HepG2 (cell line): ENCODE data around the gene BICRAL. TPM values are rescaled to one million over a fixed set of nuclear protein-coding genes. Genes with fewer than 3 reads are reported as not detected.

Experiments
- ATAC-seq: fragments of 200-7000 bp; cut with Tn5 transposase; 3 replicates; pipeline ENCODE4 v1.9.1; 2020; ENCODE audit warnings: mild to moderate bottlenecking, moderate library complexity
- BruUV-seq: library from RNA; stranded (reverse); fragments of 400-500 nt; replicated peaks from 2 replicates; lab custom pipeline; 2021; lab: Mats Ljungman, UMichigan
- CTCF ChIA-PET: fragments of 300-600 bp; formaldehyde crosslinking; extraction: SDS; loops from one replicate; lab custom pipeline; 2021; ENCODE audit warnings: low total read pairs, inconsistent platforms, low intra/inter-chr PET ratio; lab: Yijun Ruan, JAX
- POLR2A ChIA-PET: fragments of 350-600 bp; sonication (Branson Sonifier 250); formaldehyde crosslinking; loops from one replicate; lab custom pipeline; 2020; ENCODE audit warnings: antibody characterized with exemption, inconsistent platforms; lab: Yijun Ruan, JAX
- DNase-seq: peaks from one replicate; pipeline ENCODE4 v3.0.0-alpha.2; 2015; ENCODE audit warnings: low spot score
- FAIRE-seq: peaks from 3 replicates; lab custom pipeline; 2011; peaks lifted over from hg19 to GRCh38; lab: Jason Lieb, UNC
- H2AFZ ChIP-seq: one replicate; pipeline ENCODE4 v1.6.1; 2011; ENCODE audit warnings: low read length, inconsistent platforms
- H3K27ac ChIP-seq: fragments of 300-600 bp; 3 replicates; pipeline ENCODE4 v1.8.0; 2011; ENCODE audit warnings: mixed run types, mild to moderate bottlenecking, mixed read lengths, low read length, inconsistent platforms; ENCODE audit not compliant: insufficient read depth; ENCODE audit errors: extremely low read length
- H3K27me3 ChIP-seq, 2 experiments: fragments of 200-600 bp in 1 of 2; 2 replicates in 1 of 2; 3 replicates in 1 of 2; pipeline versions ENCODE4 v1.6.0 to v1.8.0; 2011; ENCODE audit warnings: low read length in 2 of 2, mild to moderate bottlenecking in 2 of 2, moderate library complexity in 2 of 2, inconsistent platforms in 1 of 2; ENCODE audit not compliant: insufficient read depth in 2 of 2, control insufficient read depth in 1 of 2
- H3K36me3 ChIP-seq, 2 experiments: fragments of 200-600 bp in 1 of 2; replicated peaks in 1 of 2; 2 replicates in 1 of 2; 3 replicates in 1 of 2; pipeline versions ENCODE4 v1.5.1 to v1.8.0; 2011; ENCODE audit warnings: low read length in 2 of 2, inconsistent platforms in 1 of 2; ENCODE audit not compliant: insufficient read depth in 2 of 2, control insufficient read depth in 1 of 2
- H3K4me1 ChIP-seq: 2 replicates; pipeline ENCODE4 v1.5.1; 2012; ENCODE audit warnings: low read length, inconsistent platforms; ENCODE audit not compliant: insufficient read depth
- H3K4me2 ChIP-seq: 2 replicates; pipeline ENCODE4 v1.6.0; 2011; ENCODE audit warnings: low read depth, low read length, inconsistent platforms
- H3K4me3 ChIP-seq, 3 experiments: fragments of 200-600 bp in 1 of 3; sonication (generic), shearing (Covaris generic) in 1 of 3; replicated peaks in 1 of 3; 2 replicates each; pipeline ENCODE4 v1.5.1; 2011 to 2016; ENCODE audit warnings: low read length in 3 of 3, inconsistent platforms in 2 of 3, low read depth in 2 of 3, mild to moderate bottlenecking in 2 of 3, control low read depth in 1 of 3, mixed read lengths in 1 of 3; ENCODE audit not compliant: insufficient read depth in 1 of 3
- H3K79me2 ChIP-seq: one replicate; pipeline ENCODE4 v1.6.1; 2011; ENCODE audit warnings: low read length, inconsistent platforms; ENCODE audit not compliant: insufficient read depth
- H3K9ac ChIP-seq: 2 replicates; pipeline ENCODE4 v1.6.0; 2011; ENCODE audit warnings: mild to moderate bottlenecking, low read depth, low read length, inconsistent platforms; ENCODE audit not compliant: insufficient read depth
- H3K9me3 ChIP-seq: 2 replicates; pipeline ENCODE4 v1.5.1; 2012; ENCODE audit warnings: mild to moderate bottlenecking, low read length
- H4K20me1 ChIP-seq: 2 replicates; pipeline ENCODE4 v1.6.0; 2011; ENCODE audit warnings: inconsistent platforms, mild to moderate bottlenecking, low read length, moderate library complexity; ENCODE audit not compliant: insufficient read depth
- AGO2 ChIP-seq: fragments of 200-400 bp; formaldehyde crosslinking; optimal IDR thresholded peaks from 2 replicates; pipeline ENCODE3; 2017; ENCODE audit warnings: mild to moderate bottlenecking, low read depth, low read length, moderate library complexity
- GABPA ChIP-seq, 2 experiments: IDR thresholded peaks; 2 replicates each; pipeline ENCODE4 v1.6.1; 2011 to 2016; ENCODE audit warnings: low read depth in 2 of 2, low read length in 1 of 2, missing biosample characterization in 1 of 2, missing genetic modification characterization in 1 of 2
- POLR2A ChIP-seq, 2 experiments: IDR thresholded peaks; 2 replicates each; pipeline ENCODE4 v1.6.1; 2011; ENCODE audit warnings: low read depth in 2 of 2, low read length in 2 of 2, mild to moderate bottlenecking in 1 of 2, moderate library complexity in 1 of 2; ENCODE audit not compliant: insufficient read depth in 1 of 2
- RBM22 ChIP-seq: fragments of 200-400 bp; formaldehyde crosslinking; optimal IDR thresholded peaks from 2 replicates; pipeline ENCODE3; 2017; ENCODE audit warnings: mild to moderate bottlenecking, low read length, moderate library complexity
- SSRP1 ChIP-seq: IDR thresholded peaks from 2 replicates; pipeline ENCODE4 v1.6.1; 2016; ENCODE audit warnings: control low read depth
- ZNF18 ChIP-seq: sonication (generic); formaldehyde crosslinking; IDR thresholded peaks from 2 replicates; pipeline ENCODE4 v1.8.0; 2022; ENCODE audit warnings: mild to moderate bottlenecking, missing genetic modification reagents; ENCODE audit not compliant: insufficient replicate concordance
- ZNF263 ChIP-seq: sonication (generic); formaldehyde crosslinking; IDR thresholded peaks from 2 replicates; pipeline ENCODE4 v1.4.0; 2020; ENCODE audit warnings: missing genetic modification reagents
- ZNF468 ChIP-seq: sonication (generic); formaldehyde crosslinking; IDR thresholded peaks from 2 replicates; pipeline ENCODE4 v1.8.0; 2022; ENCODE audit warnings: mild to moderate bottlenecking, moderate library complexity, missing genetic modification reagents
- ZNF644 ChIP-seq: IDR thresholded peaks from 2 replicates; pipeline ENCODE4 v1.6.1; 2016; ENCODE audit warnings: low read depth
- ZUFSP ChIP-seq: sonication (generic); formaldehyde crosslinking; IDR thresholded peaks from 2 replicates; pipeline ENCODE4 v1.9.0; 2021; ENCODE audit warnings: missing genetic modification reagents, mild to moderate bottlenecking, borderline replicate concordance
- WGBS: methylation state at CpG from one replicate; pipeline ENCODE4 v1.1.6; 2017; ENCODE audit warnings: low lambda C conversion rate; 5-methylcytosine and 5-hydroxymethylcytosine counted together
- in situ Hi-C: cut with HindIII; loops from 2 replicates; pipeline ENCODE4 v1.10.0; 2017; ENCODE audit warnings: low pct_unique_long_range_greater_than_20kb; ENCODE audit not compliant: extremely low pct_ligation_motif_present
- intact Hi-C: fragments of 100-400 bp; cut with micrococcal nuclease; formaldehyde crosslinking; loops from one replicate; pipeline ENCODE4 v1.10.0; 2022; ENCODE audit not compliant: unreplicated experiment
- polyA plus RNA-seq, 8 experiments: library from polyadenylated mRNA; depleted of rRNA in 3 of 8; stranded (reverse) in 7 of 8; unstranded in 1 of 8; fragments of >200 nt; fragmentation: Illumina TruSeq in 4 of 8; extraction: Trizol in 4 of 8; gene quantifications; 2 replicates each; pipeline versions ENCODE4 v1.2.1 to v1.2.3, GENCODE V29; 2011 to 2016; ENCODE audit warnings: low read depth in 4 of 8, missing spikeins in 1 of 8, mixed read lengths in 1 of 8; ENCODE audit not compliant: insufficient read depth in 1 of 8
- total RNA-seq, 5 experiments: library from RNA; depleted of rRNA; stranded (reverse); fragments of >200 nt; fragmentation: Illumina TruSeq; extraction: Trizol; gene quantifications; 2 replicates each; pipeline ENCODE4 v1.2.3, GENCODE V29; 2016; ENCODE audit warnings: low read depth in 1 of 5
- TF ChIP-seq, protein P1 (sequence below): IDR thresholded peaks from 2 replicates; pipeline ENCODE4 v1.6.1; 2016

BICRAL gene
- total and polyA plus RNA-seq, 2 of the 13 experiments (the other 11 are each of a cell fraction or from before 2014, with no cell fraction given): 5.0 to 13.5 TPM

DNA sequence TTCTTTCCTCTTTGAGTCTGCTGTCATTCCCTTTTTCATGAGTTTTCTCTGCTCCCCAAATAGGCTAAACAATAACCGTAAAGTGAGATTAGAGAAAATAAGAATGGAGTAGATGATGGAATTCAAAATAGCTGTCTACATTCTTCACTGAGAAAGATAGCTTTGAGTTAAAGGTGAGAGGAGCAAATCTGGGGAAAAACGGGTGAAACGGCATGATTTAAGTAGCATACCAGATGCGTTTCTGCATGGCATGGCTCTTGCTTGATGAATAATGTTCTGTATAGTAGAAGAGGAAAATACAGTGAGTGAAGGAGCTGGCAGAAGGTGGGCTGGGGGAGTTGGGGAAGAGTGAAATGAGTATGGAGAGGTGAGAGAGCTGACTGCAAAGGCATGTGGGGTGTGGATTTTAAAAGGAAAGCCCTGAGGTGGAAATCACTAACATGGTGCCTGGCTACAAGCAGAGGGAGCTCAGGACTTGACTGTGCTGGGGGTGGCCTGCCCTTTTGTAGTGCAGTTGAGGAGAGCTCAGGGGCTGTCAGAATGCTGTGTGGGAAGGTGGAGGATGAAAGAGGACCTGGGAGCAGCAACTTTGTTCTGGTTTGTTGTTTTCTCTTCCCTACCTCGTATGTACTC lies 8.8 kb downstream of the BICRAL start:
- H3K9ac ChIP-seq: no peak overlapping the region
- ChIA-PET POLR2A (interaction anchor here (0.9 to 1.4 kb wide), 3 partner anchors 8 to 45 kb away, joined by 3 to 12 read pairs (median 4); partner anchors contain the start of gene TBCC), CTCF (no interaction called here)
- H3K4me2 ChIP-seq: no peak overlapping the region
- intact Hi-C loops (no loop called here), in situ Hi-C loops (no loop called here)
- ATAC-seq: peak; percentile 62
- no peaks in the 10 kb centered on the region; a peak in 1 of 5 replicates for H3K36me3 ChIP-seq
- no TSS peak for BruUV-seq
- peaks cover 59% of the 10 kb centered on the region for H3K4me1 ChIP-seq
- H2AFZ ChIP-seq: no peak overlapping the region
- no peaks in the 10 kb centered on the region for H3K9me3 ChIP-seq
- no peak for DNase-seq
- peaks cover 12% of the 10 kb centered on the region; the same call in 1 of the 2 replicates for H4K20me1 ChIP-seq
- H3K27me3 ChIP-seq: no peaks in the 10 kb centered on the region
- H3K79me2 ChIP-seq: peaks cover 50% of the 10 kb centered on the region
- no peak for FAIRE-seq
- TF ChIP-seq, protein P1, sequence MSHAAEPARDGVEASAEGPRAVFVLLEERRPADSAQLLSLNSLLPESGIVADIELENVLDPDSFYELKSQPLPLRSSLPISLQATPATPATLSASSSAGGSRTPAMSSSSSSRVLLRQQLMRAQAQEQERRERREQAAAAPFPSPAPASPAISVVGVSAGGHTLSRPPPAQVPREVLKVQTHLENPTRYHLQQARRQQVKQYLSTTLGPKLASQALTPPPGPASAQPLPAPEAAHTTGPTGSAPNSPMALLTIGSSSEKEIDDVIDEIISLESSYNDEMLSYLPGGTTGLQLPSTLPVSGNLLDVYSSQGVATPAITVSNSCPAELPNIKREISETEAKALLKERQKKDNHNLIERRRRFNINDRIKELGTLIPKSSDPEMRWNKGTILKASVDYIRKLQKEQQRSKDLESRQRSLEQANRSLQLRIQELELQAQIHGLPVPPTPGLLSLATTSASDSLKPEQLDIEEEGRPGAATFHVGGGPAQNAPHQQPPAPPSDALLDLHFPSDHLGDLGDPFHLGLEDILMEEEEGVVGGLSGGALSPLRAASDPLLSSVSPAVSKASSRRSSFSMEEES (CRISPR knock-in tag): no peak
- 0 out of 4 replicates have a peak, but pooled peaks of 1 of the 2 experiments have one; percentile 34 for TF ChIP-seq POLR2A (IDR thresholded peaks at IDR 0.05; ENCODE audit: insufficient read depth in 1 of 2, low read depth in 2 of 2, low read length in 2 of 2)
- TF ChIP-seq RBM22: peak; percentile 85
- TF ChIP-seq AGO2: peak; percentile 11
- H3K4me3 ChIP-seq: no peak overlapping the region
- no peak overlapping the region for H3K27ac ChIP-seq
- WGBS: 94% methylated on average over 5 of the region's 5 CpGs

DNA sequence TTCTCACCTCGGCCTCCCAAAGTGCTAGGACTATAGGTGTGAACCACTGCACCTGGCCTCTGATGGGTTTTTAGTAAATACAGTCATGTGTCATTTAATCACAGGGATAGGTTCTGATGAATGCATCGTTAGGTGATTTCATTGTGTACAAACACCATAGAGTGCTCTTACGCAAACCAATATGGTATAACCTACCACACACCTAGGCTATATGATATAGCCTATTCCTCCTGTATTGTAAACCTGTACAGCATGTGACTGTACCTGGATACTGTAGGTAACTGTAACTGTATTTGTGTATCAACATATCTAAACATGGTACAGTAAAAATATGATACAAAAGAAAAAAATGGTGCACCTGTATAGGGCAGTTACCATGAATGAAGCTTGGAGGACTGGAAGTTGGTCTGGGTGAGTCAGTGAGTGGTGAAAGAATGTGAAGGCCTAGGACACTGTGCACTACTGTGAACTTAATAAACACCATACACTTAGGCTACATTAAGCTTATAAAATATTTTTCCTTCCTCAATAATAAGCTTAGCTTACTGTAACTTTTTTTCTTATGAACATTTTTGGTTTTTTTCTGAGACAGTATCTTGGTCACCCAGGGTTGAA lies 10.0 kb downstream of the BICRAL start:
- DNase-seq (no peak), FAIRE-seq (no peak), ATAC-seq (peak; percentile 56)
- Histone ChIP-seq H3K79me2 (peaks cover 39% of the 10 kb centered on the region), H3K9ac (no peak overlapping the region), H3K4me1 (peaks cover 52% of the 10 kb centered on the region), H3K36me3 (no peaks in the 10 kb centered on the region; a peak in 1 of 5 replicates), H3K27me3 (no peaks in the 10 kb centered on the region), H3K9me3 (no peaks in the 10 kb centered on the region), H2AFZ (no peak overlapping the region), H3K4me3 (no peak overlapping the region), H3K27ac (no peak overlapping the region), H3K4me2 (no peak overlapping the region), H4K20me1 (peaks cover 9% of the 10 kb centered on the region; the same call in 1 of the 2 replicates)
- CTCF ChIA-PET: no interaction called here
- WGBS: 99% methylated on average over 3 of the region's 3 CpGs
- in situ Hi-C loops: no loop called here
- BruUV-seq: no TSS peak
- intact Hi-C loops: no loop called here
- POLR2A ChIA-PET: interaction anchor here (1.9 to 2.7 kb wide), 2 partner anchors 9 to 45 kb away, joined by 6 to 24 read pairs; partner anchors contain the start of genes BICRAL and TBCC
- TF ChIP-seq POLR2A (IDR thresholded peaks at IDR 0.05; ENCODE audit: insufficient read depth in 1 of 2, low read depth in 2 of 2, low read length in 2 of 2) (peak in 1 of 2 experiments; percentile 39; a peak in 1 of 4 replicates), ZNF18 (CRISPR knock-in tag) (no peak), ZNF644 (CRISPR knock-in tag) (peak; percentile 13; the same call in 1 of the 2 replicates), GABPA (IDR thresholded peaks at IDR 0.05; ENCODE audit: low read depth, low read length) (no peak), GABPA (CRISPR knock-in tag; IDR thresholded peaks at IDR 0.05; ENCODE audit: low read depth) (0 out of 2 replicates have a peak, but pooled peaks have one; percentile 5), ZUFSP (CRISPR knock-in tag) (no peak), ZNF263 (CRISPR knock-in tag) (no peak), SSRP1 (0 out of 2 replicates have a peak, but pooled peaks have one; percentile 45), ZNF468 (no peak)
